Prostate gland (tissue), 2 donors: ENCODE measurements around the gene WASF3. TPM values are rescaled to one million over a fixed set of nuclear protein-coding genes. Genes with fewer than 3 reads are reported as not detected.

Experiments
- DNase-seq: peaks from one replicate; pipeline ENCODE4 v3.0.0-alpha.2; 2019; ENCODE audit warnings: low spot score
- H3K27ac ChIP-seq, 2 donors: fragments of 200-600 bp; sonication (generic); 2 replicates each; pipeline ENCODE4 v1.5.1; 2017 to 2019
- H3K27me3 ChIP-seq: fragments of 200-600 bp; sonication (generic); replicated peaks from 2 replicates; pipeline ENCODE4 v1.5.1; 2019; ENCODE audit not compliant: insufficient read depth
- H3K36me3 ChIP-seq, 2 donors: fragments of 200-600 bp; sonication (generic); 1 replicate in 1 of 2; 2 replicates in 1 of 2; pipeline versions ENCODE4 v1.5.1 to v1.8.1; 2017 to 2019
- H3K4me1 ChIP-seq: fragments of 200-600 bp; sonication (generic); replicated peaks from 2 replicates; pipeline ENCODE4 v1.5.1; 2019
- H3K4me3 ChIP-seq, 2 donors: fragments of 200-600 bp; sonication (generic); 2 replicates each; pipeline ENCODE4 v1.5.1; 2017 to 2019
- H3K9me3 ChIP-seq: fragments of 200-600 bp; sonication (generic); 2 replicates; pipeline ENCODE4 v1.5.1; 2017
- CTCF ChIP-seq, 4 experiments: fragments of 200-600 bp in 2 of 4; fragments of 450-650 bp in 2 of 4; sonication (generic) in 2 of 4; IDR thresholded peaks; 1 replicate in 3 of 4; 2 replicates in 1 of 4; pipeline ENCODE4 v1.5.1; 2016 to 2019; ENCODE audit warnings: antibody characterized with exemption in 4 of 4, mild to moderate bottlenecking in 2 of 4, moderate library complexity in 2 of 4
- POLR2A ChIP-seq: fragments of 450-650 bp; IDR thresholded peaks from one replicate; pipeline ENCODE4 v1.6.1; 2016; ENCODE audit warnings: antibody characterized with exemption, mild to moderate bottlenecking
- POLR2AphosphoS5 ChIP-seq: sonication (generic); formaldehyde crosslinking; IDR thresholded peaks from one replicate; pipeline ENCODE4 v1.6.1; 2017; ENCODE audit warnings: antibody characterized with exemption
- WGBS: methylation state at CpG from one replicate; pipeline ENCODE4 v1.1.5; 2018; 5-methylcytosine and 5-hydroxymethylcytosine counted together
- intact Hi-C: fragments of 100-400 bp; cut with DNase I; formaldehyde crosslinking; loops from one replicate; pipeline ENCODE4 v1.14.2; 2022
- total RNA-seq, 2 donors: library from RNA; depleted of rRNA; stranded (reverse); fragments of >200 nt; gene quantifications; one replicate each; pipeline ENCODE4 v1.1.0, GENCODE V29; 2016

Gene WASF3
- total RNA-seq, 2 donors from 2014 or later, result 10.3 to 23.0 TPM

- Histone ChIP-seq H3K4me3 (no peak overlapping the region), H3K4me1 (no peaks in the 10 kb centered on the region), H3K27me3 (no peaks in the 10 kb centered on the region), H3K27ac (no peak overlapping the region), H3K36me3 (no peaks in the 10 kb centered on the region), H3K9me3 (no peaks in the 10 kb centered on the region)
- intact Hi-C loops, result no loop called here
- WGBS, result 96% methylated on average over 2 of the region's 2 CpGs
- DNase-seq, result no peak
- TF ChIP-seq CTCF (IDR thresholded peaks at IDR 0.05), result no peak
- TF ChIP-seq POLR2AphosphoS5, result no peak
- no peak for TF ChIP-seq POLR2A
Measured at GRCh38 chr13:26686285-26686684, 128.8 kb downstream of the WASF3 start.

DNA sequence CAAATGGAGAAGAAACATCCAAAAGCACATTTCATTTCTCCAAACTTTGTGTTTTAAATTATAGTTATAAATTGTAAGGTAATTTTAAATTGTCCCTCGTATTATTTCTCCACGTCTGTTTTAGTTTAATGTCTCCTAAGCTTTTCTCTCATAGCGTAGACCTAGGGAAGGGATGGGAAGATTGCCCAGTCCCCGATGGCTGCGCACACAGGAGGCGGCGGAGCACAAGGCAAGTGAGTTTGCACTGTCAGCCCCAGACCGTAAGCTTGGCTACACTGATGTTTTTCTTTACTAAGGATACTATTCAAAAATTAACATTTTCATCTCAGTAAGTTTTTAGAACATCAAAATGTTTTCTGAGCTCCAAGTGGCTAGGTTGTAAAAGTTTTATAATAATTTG lies 130.8 kb downstream of the WASF3 start:
- no peak overlapping the region for H3K27ac ChIP-seq
- DNase-seq, result no peak
- 93% methylated on average over 8 of the region's 8 CpGs for WGBS
- TF ChIP-seq POLR2A (no peak), POLR2AphosphoS5 (no peak), CTCF (IDR thresholded peaks at IDR 0.05) (no peak)
- no peak overlapping the region for H3K4me3 ChIP-seq
- intact Hi-C loops, result no loop called here
- H3K36me3 ChIP-seq, result no peaks in the 10 kb centered on the region
- no peaks in the 10 kb centered on the region for H3K27me3 ChIP-seq
- no peaks in the 10 kb centered on the region for H3K4me1 ChIP-seq
- H3K9me3 ChIP-seq, result no peaks in the 10 kb centered on the region

DNA sequence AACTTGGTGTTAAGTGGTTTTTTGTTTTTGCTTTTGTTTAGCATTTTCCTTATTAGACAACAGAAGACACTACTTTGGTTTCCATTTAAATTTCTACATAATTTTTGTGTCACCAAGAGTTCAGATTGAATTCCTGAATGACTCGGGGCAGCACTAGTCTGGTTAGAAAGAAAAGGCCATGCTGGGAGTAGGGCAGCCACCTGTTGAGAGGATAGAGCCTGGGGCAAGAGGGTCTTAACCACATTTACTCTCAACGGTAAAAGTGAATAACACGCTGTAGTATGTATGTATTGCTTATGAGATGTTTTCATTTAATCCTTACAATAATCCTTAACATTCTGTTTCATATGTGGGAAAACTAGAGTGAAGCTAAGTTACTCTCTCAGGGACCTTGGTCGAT lies 131.5 kb downstream of the WASF3 start:
- H3K27ac ChIP-seq, result no peak overlapping the region
- no peaks in the 10 kb centered on the region for H3K4me1 ChIP-seq
- no peak overlapping the region for H3K4me3 ChIP-seq
- H3K9me3 ChIP-seq, result no peaks in the 10 kb centered on the region
- TF ChIP-seq POLR2A (no peak), POLR2AphosphoS5 (no peak), CTCF (IDR thresholded peaks at IDR 0.05) (no peak)
- no peak for DNase-seq
- WGBS, result 96% methylated on average over 4 of the region's 4 CpGs
- H3K36me3 ChIP-seq, result no peaks in the 10 kb centered on the region
- no peaks in the 10 kb centered on the region for H3K27me3 ChIP-seq
- intact Hi-C loops, result no loop called here

GRCh38 chr13:26693749-26694463 lies 136.4 kb downstream of the WASF3 start:
- intact Hi-C loops, result loop anchor here (10.0 kb wide), 1 partner anchor 139 kb away; the partner anchor contains the start of gene WASF3

More at GRCh38 chr13:26693749-26694463, 136.4 kb downstream of the WASF3 start:
- H3K36me3 ChIP-seq, result no peaks in the 10 kb centered on the region
- H3K27me3 ChIP-seq, result no peaks in the 10 kb centered on the region
- no peak for DNase-seq
- no peak overlapping the region for H3K4me3 ChIP-seq
- no peaks in the 10 kb centered on the region for H3K9me3 ChIP-seq
- no peak for TF ChIP-seq CTCF (IDR thresholded peaks at IDR 0.05)
- no peaks in the 10 kb centered on the region for H3K4me1 ChIP-seq
- WGBS, result 83% methylated on average over 10 of the region's 10 CpGs
- H3K27ac ChIP-seq, result no peak overlapping the region
